Retinal pigment epithelial cell (primary cell): ENCODE results near the gene MCTP1.

Source experiments
- DNase-seq: peaks from one replicate; pipeline ENCODE4 v3.0.0-alpha.2; 2010; ENCODE audit warnings: low read depth
- H3K4me3 ChIP-seq: 2 replicates; pipeline ENCODE4 v1.5.1; 2011; ENCODE audit warnings: mild to moderate bottlenecking, low read length, control low read depth, moderate library complexity
- TF ChIP-seq, protein P1 (sequence below): conservative IDR thresholded peaks from 2 replicates; pipeline ENCODE4 v1.5.1; 2011; ENCODE audit warnings: low read depth, low read length, control low read depth, inconsistent platforms

Gene MCTP1

DNA sequence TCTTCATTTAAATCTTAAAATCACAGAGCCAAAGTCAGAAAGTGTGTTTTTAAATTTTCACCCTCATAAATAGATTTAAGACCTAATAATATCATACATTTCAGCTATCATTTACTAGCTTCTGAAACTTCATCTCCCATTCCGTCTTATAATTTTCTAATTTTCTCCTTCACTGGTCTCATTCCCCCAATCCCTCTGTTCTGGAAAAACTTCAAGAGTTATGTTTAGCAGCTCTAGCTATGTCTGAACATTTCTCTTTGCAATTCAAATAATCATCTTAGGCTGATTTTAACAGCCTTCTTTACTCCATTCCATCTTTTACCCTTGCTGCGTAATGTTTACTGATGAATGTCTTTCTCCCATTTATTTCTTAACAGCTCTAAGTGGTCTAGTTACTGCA is 474.0 kb downstream of the MCTP1 start:
- TF ChIP-seq, protein P1, sequence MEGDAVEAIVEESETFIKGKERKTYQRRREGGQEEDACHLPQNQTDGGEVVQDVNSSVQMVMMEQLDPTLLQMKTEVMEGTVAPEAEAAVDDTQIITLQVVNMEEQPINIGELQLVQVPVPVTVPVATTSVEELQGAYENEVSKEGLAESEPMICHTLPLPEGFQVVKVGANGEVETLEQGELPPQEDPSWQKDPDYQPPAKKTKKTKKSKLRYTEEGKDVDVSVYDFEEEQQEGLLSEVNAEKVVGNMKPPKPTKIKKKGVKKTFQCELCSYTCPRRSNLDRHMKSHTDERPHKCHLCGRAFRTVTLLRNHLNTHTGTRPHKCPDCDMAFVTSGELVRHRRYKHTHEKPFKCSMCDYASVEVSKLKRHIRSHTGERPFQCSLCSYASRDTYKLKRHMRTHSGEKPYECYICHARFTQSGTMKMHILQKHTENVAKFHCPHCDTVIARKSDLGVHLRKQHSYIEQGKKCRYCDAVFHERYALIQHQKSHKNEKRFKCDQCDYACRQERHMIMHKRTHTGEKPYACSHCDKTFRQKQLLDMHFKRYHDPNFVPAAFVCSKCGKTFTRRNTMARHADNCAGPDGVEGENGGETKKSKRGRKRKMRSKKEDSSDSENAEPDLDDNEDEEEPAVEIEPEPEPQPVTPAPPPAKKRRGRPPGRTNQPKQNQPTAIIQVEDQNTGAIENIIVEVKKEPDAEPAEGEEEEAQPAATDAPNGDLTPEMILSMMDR: no peak
- no peak overlapping the region for H3K4me3 ChIP-seq
- DNase-seq: no peak

DNA sequence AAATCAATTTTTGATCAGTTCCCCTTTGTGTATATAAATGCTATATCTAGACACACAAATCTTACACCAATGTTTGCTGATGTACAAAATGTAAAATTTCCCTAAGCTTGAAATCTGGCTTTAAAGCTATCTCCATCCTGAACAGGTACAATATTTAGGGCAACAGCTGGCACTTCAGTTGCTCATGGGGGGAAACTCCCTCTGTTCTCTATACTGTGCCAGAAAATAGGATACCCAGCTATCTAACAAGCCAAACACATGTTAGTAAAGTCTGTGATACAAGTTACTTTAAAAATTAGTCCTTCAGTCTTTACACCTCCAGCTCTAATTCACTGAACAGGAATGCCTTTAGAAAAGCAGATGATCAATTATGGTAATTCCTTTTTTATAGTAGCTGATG is 474.6 kb downstream of the MCTP1 start:
- no peak for DNase-seq
- no peak overlapping the region for H3K4me3 ChIP-seq
- TF ChIP-seq, protein P1: no peak

DNA sequence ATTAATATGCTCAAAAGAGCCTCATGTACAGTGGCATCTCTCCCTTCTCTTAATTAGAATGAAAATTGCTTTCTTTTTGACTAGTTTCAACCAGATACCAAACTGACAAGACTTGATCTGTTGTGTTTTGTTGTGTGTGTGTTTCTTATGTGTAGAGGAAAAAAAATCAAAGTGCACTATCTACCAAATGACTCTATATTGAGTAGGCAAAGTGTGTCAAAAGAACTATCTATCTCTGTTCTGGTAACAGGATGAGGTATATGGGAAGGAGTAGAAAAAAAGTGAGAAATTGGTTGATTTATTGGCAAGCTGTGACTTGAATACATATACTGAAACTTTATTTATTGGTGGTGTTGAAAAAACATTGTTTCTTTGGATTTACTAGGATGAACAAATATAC is 476.4 kb downstream of the MCTP1 start:
- TF ChIP-seq, protein P1: no peak
- no peak overlapping the region for H3K4me3 ChIP-seq
- DNase-seq: no peak

DNA sequence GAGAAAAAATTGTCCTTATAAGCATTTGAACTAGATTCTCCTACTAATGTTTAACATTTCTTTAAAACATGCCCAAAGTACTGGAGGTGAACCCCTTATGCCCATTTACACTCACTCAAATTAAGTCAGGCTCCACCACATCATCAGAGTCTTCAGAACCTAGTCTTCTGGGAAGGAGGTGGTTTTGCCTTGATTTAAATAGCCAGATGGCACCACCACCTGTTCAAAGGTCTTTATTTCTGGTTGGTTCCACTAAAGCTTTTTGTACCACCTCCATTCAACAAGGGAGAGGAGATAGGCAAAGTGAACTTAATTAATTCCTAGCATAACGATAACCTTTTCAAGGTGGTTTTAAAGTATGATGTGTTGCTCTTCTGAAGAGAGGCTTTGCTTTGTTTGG is 476.9 kb downstream of the MCTP1 start:
- TF ChIP-seq, protein P1: no peak
- no peak overlapping the region for H3K4me3 ChIP-seq
- DNase-seq: no peak

DNA sequence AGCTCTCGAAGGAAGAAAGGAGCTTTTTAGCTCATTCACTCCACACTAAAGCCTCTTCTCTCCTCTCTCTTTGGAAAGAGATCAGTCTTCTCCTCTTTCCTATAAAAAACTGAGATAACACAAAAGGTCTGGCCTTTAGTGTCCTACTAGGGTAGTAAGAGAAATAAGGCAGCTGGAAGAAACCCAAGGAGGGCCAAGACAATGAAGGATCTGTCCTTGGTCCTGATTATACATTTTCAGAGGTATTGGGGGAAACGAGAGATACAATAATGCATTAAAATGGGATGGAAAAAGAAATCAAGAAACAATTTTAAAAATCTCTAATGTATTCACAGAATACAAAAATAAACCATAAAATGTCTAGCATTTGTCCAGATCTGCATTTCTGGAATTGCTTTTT is 482.4 kb downstream of the MCTP1 start:
- DNase-seq: no peak
- TF ChIP-seq, protein P1: no peak
- no peak overlapping the region for H3K4me3 ChIP-seq

DNA sequence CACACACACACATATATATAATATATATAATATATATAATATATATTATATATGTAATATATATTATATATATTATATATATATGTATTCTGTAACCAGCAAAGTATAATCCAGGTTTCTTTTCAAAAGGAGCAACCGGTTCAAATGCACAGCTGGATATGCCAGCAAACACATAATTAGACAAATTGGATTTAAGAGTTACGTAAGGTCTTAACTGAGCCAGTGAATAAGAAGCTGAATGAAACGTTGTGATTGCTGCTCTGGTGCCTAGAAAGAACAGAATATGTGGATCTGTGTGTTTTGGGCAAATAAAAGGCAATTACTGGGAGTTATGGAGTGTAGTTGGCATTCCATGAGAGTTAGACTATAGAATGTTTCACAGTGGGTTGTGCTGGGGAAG is 488.3 kb downstream of the MCTP1 start:
- DNase-seq: no peak
- TF ChIP-seq, protein P1: no peak
- H3K4me3 ChIP-seq: no peak overlapping the region

DNA sequence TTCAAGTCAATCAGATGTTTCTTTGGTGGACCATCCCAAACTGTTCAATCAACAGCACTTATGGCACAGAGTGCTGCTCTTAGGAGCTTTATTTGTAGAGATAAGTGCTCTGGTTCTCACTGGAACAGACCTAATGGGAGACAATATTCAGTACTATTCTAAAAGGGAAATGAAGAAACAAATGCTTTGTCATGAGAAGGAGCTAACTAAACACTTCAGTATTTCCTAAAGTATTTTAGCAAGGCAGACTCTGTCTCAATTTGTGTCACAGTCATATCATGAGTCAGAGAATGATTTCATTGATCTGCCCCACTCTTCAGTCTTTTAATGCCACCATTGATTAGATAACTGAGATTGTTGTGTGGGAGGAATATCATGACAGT is 491.1 kb downstream of the MCTP1 start:
- TF ChIP-seq, protein P1: no peak
- no peak overlapping the region for H3K4me3 ChIP-seq
- no peak for DNase-seq
